ENCODE data around the gene PGF. TPM values are rescaled to one million over a fixed set of nuclear protein-coding genes. Genes with fewer than 3 reads are reported as not detected.

Gene PGF
- total RNA-seq, 1 experiment from 2014 or later, result 6.4 TPM

DNA sequence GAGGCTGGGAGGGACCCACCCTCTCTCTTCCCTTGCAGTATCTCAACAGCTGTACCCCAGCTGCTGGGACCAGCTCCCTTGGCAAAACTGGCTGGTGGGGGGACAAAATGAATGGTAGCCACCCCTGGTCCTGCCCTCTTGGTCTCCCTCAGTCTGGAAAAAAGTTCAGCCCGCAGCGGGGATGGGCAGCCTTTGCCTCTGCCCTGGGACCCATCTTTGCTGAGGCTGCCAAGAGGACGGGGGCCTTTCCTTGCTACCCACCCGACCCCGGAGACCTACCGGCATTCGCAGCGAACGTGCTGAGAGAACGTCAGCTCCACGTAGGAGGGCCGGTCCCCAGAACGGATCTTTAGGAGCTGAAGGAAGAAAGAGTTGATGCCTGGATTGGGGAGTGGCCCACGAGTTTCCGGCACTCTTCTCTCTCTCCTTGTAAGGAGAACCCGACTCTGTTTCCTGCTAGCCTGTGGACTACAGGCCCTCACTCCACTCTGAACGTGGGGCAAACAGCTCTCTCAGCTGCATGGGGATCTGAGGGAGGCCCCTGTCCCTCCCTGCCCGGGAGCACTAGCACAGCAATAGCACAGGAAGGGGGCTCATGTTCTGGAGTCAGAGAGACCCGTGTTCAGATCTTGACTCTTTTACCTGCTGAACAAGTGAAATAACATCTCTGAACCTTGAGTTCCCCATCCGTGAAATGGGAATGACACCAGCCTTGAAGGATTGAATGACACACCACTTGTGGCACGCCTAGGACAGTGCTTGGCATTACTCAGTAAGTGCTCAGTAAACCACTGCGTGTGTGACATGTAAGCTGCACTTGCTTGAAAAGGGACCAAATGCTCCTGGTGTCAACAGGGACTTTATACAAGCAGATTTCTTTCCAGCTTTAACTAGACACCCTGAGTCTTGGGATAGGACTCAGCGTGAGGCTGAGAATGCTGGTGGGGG is 6.9 kb downstream of the PGF start (continued):
- TF ChIP-seq ELF1 (IDR thresholded peaks at IDR 0.05; ENCODE audit: borderline replicate concordance, low read depth), result no peak
- TF ChIP-seq SIN3A (IDR thresholded peaks at IDR 0.05; ENCODE audit: low read depth), result no peak
- TF ChIP-seq TCF7L2 (IDR thresholded peaks at IDR 0.05; ENCODE audit: borderline replicate concordance, extremely low read depth, insufficient read depth, insufficient read length), result no peak

DNA sequence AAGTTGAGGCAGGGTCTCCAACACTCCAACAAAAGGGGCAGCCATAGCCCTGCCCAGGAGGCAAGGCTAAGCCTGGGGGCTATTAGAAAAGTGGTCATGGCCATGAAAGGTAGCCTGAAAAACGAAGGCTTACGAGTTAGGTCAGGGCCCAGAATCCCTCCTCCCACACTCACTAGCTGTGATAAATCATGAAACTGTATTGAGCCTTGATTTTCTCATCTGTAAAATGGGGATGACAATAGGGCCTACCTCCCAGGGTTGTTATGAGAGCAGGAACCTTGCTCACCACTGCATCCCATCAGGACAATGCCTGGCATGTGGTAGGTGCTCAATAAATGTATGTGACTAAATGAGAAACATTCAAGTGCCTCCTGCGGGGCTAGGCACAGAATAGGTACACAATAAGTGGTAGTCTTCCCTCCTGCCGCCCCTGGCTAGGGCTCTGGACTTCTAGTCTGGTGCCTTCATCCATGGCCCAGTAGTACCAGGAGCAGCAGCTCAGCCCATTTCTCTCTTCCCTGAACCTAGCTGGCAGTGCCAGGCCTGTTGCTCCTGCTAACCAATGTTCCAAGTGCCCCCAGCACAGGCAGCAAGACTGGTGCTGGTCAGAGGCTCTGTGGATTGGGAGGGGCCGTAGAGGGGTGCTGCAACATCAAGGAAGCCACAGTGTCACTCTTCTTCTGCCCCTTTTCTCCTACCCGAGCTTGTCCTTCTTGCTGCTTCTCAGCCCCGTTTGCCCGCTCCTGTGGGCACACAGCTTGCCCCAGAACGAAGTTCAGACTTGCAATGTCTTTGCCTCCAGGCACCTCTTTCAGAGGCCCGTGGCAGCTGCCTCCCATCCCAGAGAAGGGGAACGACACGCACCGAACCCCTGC is 7.8 kb downstream of the PGF start:
- Histone ChIP-seq H3K4me2 (ENCODE audit: low read length) (no peak overlapping the region), H3K27ac (ENCODE audit: low read depth, low read length) (no peak overlapping the region), H3K79me2 (ENCODE audit: insufficient read depth, low read length) (no peaks in the 10 kb centered on the region), H3K4me1 (ENCODE audit: control insufficient read depth in 1 of 2, insufficient read depth in 2 of 2, low read length in 2 of 2) (no peaks in the 10 kb centered on the region), H3K4me3 (replicated peaks in 1 of 2; ENCODE audit: low read depth in 1 of 2, low read length in 2 of 2) (no peak overlapping the region), H3K9me3 (ENCODE audit: control insufficient read depth in 1 of 2, insufficient read depth in 1 of 2, low read depth in 1 of 2, low read length in 2 of 2) (no peaks in the 10 kb centered on the region), H3K36me3 (ENCODE audit: control insufficient read depth in 1 of 2, insufficient read depth in 2 of 2, low read length in 2 of 2) (no peaks in the 10 kb centered on the region), H3K27me3 (ENCODE audit: insufficient read depth, low read length) (no peaks in the 10 kb centered on the region), H3K9ac (ENCODE audit: low read length) (no peak overlapping the region), H4K20me1 (ENCODE audit: insufficient read depth) (no peaks in the 10 kb centered on the region), H2AFZ (ENCODE audit: low read depth, low read length, poor library complexity, severe bottlenecking) (no peak overlapping the region), H3K9me2 (ENCODE audit: insufficient read depth) (no peaks in the 10 kb centered on the region)
- ATAC-seq (no peak), DNase-seq (ENCODE audit: low read depth, low spot score) (no peak)
- no TSS peak for BruUV-seq (replicated peaks)
- no peak for TF ChIP-seq POLR2AphosphoS5 (IDR thresholded peaks at IDR 0.05; ENCODE audit: low read depth, low read length)
- TF ChIP-seq, protein P1, sequence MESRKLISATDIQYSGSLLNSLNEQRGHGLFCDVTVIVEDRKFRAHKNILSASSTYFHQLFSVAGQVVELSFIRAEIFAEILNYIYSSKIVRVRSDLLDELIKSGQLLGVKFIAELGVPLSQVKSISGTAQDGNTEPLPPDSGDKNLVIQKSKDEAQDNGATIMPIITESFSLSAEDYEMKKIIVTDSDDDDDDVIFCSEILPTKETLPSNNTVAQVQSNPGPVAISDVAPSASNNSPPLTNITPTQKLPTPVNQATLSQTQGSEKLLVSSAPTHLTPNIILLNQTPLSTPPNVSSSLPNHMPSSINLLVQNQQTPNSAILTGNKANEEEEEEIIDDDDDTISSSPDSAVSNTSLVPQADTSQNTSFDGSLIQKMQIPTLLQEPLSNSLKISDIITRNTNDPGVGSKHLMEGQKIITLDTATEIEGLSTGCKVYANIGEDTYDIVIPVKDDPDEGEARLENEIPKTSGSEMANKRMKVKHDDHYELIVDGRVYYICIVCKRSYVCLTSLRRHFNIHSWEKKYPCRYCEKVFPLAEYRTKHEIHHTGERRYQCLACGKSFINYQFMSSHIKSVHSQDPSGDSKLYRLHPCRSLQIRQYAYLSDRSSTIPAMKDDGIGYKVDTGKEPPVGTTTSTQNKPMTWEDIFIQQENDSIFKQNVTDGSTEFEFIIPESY (IDR thresholded peaks at IDR 0.05; ENCODE audit: extremely low read depth, insufficient replicate concordance, low read length), result no peak
- TF ChIP-seq, protein P2, sequence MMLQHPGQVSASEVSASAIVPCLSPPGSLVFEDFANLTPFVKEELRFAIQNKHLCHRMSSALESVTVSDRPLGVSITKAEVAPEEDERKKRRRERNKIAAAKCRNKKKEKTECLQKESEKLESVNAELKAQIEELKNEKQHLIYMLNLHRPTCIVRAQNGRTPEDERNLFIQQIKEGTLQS (IDR thresholded peaks at IDR 0.05), result no peak
- no peak for TF ChIP-seq SP1 (IDR thresholded peaks at IDR 0.05; ENCODE audit: low read depth)
- TF ChIP-seq JUND (IDR thresholded peaks at IDR 0.05), result no peak
- TF ChIP-seq, protein P3, sequence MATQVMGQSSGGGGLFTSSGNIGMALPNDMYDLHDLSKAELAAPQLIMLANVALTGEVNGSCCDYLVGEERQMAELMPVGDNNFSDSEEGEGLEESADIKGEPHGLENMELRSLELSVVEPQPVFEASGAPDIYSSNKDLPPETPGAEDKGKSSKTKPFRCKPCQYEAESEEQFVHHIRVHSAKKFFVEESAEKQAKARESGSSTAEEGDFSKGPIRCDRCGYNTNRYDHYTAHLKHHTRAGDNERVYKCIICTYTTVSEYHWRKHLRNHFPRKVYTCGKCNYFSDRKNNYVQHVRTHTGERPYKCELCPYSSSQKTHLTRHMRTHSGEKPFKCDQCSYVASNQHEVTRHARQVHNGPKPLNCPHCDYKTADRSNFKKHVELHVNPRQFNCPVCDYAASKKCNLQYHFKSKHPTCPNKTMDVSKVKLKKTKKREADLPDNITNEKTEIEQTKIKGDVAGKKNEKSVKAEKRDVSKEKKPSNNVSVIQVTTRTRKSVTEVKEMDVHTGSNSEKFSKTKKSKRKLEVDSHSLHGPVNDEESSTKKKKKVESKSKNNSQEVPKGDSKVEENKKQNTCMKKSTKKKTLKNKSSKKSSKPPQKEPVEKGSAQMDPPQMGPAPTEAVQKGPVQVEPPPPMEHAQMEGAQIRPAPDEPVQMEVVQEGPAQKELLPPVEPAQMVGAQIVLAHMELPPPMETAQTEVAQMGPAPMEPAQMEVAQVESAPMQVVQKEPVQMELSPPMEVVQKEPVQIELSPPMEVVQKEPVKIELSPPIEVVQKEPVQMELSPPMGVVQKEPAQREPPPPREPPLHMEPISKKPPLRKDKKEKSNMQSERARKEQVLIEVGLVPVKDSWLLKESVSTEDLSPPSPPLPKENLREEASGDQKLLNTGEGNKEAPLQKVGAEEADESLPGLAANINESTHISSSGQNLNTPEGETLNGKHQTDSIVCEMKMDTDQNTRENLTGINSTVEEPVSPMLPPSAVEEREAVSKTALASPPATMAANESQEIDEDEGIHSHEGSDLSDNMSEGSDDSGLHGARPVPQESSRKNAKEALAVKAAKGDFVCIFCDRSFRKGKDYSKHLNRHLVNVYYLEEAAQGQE (IDR thresholded peaks at IDR 0.05; ENCODE audit: low read depth), result no peak
- TF ChIP-seq EZH2 (IDR thresholded peaks at IDR 0.05), result no peak
- TF ChIP-seq SIN3A (IDR thresholded peaks at IDR 0.05; ENCODE audit: low read depth), result no peak
- TF ChIP-seq ZFX (IDR thresholded peaks at IDR 0.05), result no peak
- TF ChIP-seq, protein P4, sequence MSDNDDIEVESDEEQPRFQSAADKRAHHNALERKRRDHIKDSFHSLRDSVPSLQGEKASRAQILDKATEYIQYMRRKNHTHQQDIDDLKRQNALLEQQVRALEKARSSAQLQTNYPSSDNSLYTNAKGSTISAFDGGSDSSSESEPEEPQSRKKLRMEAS (IDR thresholded peaks at IDR 0.05), result no peak
- TF ChIP-seq POLR2A (IDR thresholded peaks at IDR 0.05; ENCODE audit: borderline replicate concordance, extremely low read depth, insufficient read depth, insufficient read length), result no peak
- no peak for TF ChIP-seq SRF (IDR thresholded peaks at IDR 0.05; ENCODE audit: low read depth)
- TF ChIP-seq CEBPB (IDR thresholded peaks at IDR 0.05; ENCODE audit: low read depth), result no peak
- RAD21 ChIA-PET (ENCODE audit: low non-redundant PET in 1 of 2, low total read pairs in 2 of 2, uncharacterized antibody in 2 of 2, unreplicated experiment in 2 of 2), result no interaction called here
- POLR2A ChIA-PET, result interaction anchor here (1.5 kb wide), 1 partner anchor 8 kb away, joined by 5 read pairs; the partner anchor contains the start of gene PGF
- intact Hi-C loops (cut with micrococcal nuclease), result no loop called here
- CTCF ChIA-PET, result interaction anchor here (1.7 kb wide), 1 partner anchor 8 kb away, joined by 5 read pairs; no protein-coding TSS in a partner anchor
